Neutrophil (primary cell): Measurements from ENCODE around the gene NADK.

Experiments
- H3K27ac ChIP-seq: fragments of 200-600 bp; sonication (generic); 2 replicates; pipeline ENCODE4 v1.5.1; 2016; ENCODE audit warnings: mild to moderate bottlenecking, moderate library complexity
- H3K27me3 ChIP-seq: fragments of 200-600 bp; sonication (generic); 2 replicates; pipeline ENCODE4 v1.6.0; 2016; ENCODE audit warnings: mild to moderate bottlenecking
- H3K36me3 ChIP-seq: fragments of 200-600 bp; sonication (generic); 2 replicates; pipeline ENCODE4 v1.5.1; 2017
- H3K4me1 ChIP-seq, 2 experiments: fragments of 200-600 bp in 1 of 2; sonication (generic) in 1 of 2; 1 replicate in 1 of 2; 2 replicates in 1 of 2; pipeline versions ENCODE4 v1.5.1 to v1.6.1; 2013 to 2016; ENCODE audit warnings: low read depth in 1 of 2, low read length in 1 of 2, mild to moderate bottlenecking in 1 of 2, moderate library complexity in 1 of 2; ENCODE audit not compliant: control insufficient read depth in 1 of 2, insufficient read depth in 1 of 2
- H3K4me3 ChIP-seq, 2 experiments: fragments of 200-600 bp in 1 of 2; sonication (generic) in 1 of 2; 1 replicate in 1 of 2; 2 replicates in 1 of 2; pipeline ENCODE4 v1.5.1; 2013 to 2016; ENCODE audit warnings: low read depth in 1 of 2, low read length in 1 of 2, mild to moderate bottlenecking in 1 of 2, moderate library complexity in 1 of 2
- H3K9me3 ChIP-seq: fragments of 200-600 bp; sonication (generic); 2 replicates; pipeline ENCODE4 v1.5.1; 2016
- CTCF ChIP-seq: fragments of 200-600 bp; sonication (generic); IDR thresholded peaks from 2 replicates; pipeline ENCODE4 v1.5.1; 2016; ENCODE audit warnings: antibody characterized with exemption

NADK gene

GRCh38 chr1:1780598-1781525 is 2.6 kb upstream of the NADK start:
- Histone ChIP-seq H3K27ac (peak overlapping the region; percentile 99), H3K4me1 (peaks cover 65 to 66% of the 10 kb centered on the region in 2 experiments), H3K4me3 (peak overlapping the region; percentile 79 to 100)

GRCh38 chr1:1779691-1780597 is 1.7 kb upstream of the NADK start:
- peaks cover 27% of the 10 kb centered on the region for H3K36me3 ChIP-seq
- H3K9me3 ChIP-seq: no peaks in the 10 kb centered on the region
- peak; percentile 20 for TF ChIP-seq CTCF
- no peaks in the 10 kb centered on the region for H3K27me3 ChIP-seq
- H3K4me3 ChIP-seq: peak overlapping the region; percentile 79 to 100
- peaks cover 74 to 75% of the 10 kb centered on the region in 2 experiments for H3K4me1 ChIP-seq
- peak overlapping the region; percentile 99 for H3K27ac ChIP-seq

More at GRCh38 chr1:1780598-1781525, 2.6 kb upstream of the NADK start:
- no peaks in the 10 kb centered on the region for H3K9me3 ChIP-seq
- TF ChIP-seq CTCF: no peak
- no peaks in the 10 kb centered on the region for H3K27me3 ChIP-seq
- peaks cover 30% of the 10 kb centered on the region for H3K36me3 ChIP-seq

GRCh38 chr1:1779320-1779675 is 1.0 kb upstream of the NADK start:
- Histone ChIP-seq H3K36me3 (peaks cover 28% of the 10 kb centered on the region), H3K4me3 (peak overlapping the region; percentile 79 to 100), H3K27ac (peak overlapping the region; percentile 99), H3K9me3 (no peaks in the 10 kb centered on the region), H3K4me1 (peaks cover 79 to 81% of the 10 kb centered on the region in 2 experiments), H3K27me3 (no peaks in the 10 kb centered on the region)
- no peak for TF ChIP-seq CTCF

- TF ChIP-seq CTCF: peak; percentile 78
- Histone ChIP-seq H3K36me3 (peaks cover 33% of the 10 kb centered on the region), H3K4me3 (peak overlapping the region; percentile 79 to 100), H3K27me3 (no peaks in the 10 kb centered on the region), H3K9me3 (no peaks in the 10 kb centered on the region), H3K4me1 (peaks cover 81 to 82% of the 10 kb centered on the region in 2 experiments), H3K27ac (peak overlapping the region; percentile 99)
Measured at GRCh38 chr1:1778663-1779319, 521 bp upstream of the NADK start.

- Histone ChIP-seq H3K36me3 (peaks cover 44% of the 10 kb centered on the region), H3K27ac (peak overlapping the region; percentile 99), H3K27me3 (no peaks in the 10 kb centered on the region), H3K4me1 (peaks cover 74 to 79% of the 10 kb centered on the region in 2 experiments), H3K4me3 (peak overlapping the region; percentile 90 to 100), H3K9me3 (no peaks in the 10 kb centered on the region)
- no peak for TF ChIP-seq CTCF
Measured at GRCh38 chr1:1777583-1777899, 729 bp downstream of the NADK start.
